PC-9 (cell line): Measurements from ENCODE around the gene SNX9. TPM values are rescaled to one million over a fixed set of nuclear protein-coding genes. Genes with fewer than 3 reads are reported as not detected.

Experiments used
- BruUV-seq: library from RNA; stranded (reverse); fragments of 400-500 nt; replicated peaks from 2 replicates; lab custom pipeline; 2021; lab: Mats Ljungman, UMichigan
- CTCF ChIA-PET: fragments of 300-600 bp; sonication (Branson Sonifier 250); formaldehyde crosslinking; loops from one replicate; lab custom pipeline; 2022; ENCODE audit warnings: antibody characterized with exemption; lab: Charles Lee
- POLR2A ChIA-PET: fragments of 300-600 bp; sonication (Branson Sonifier 250); formaldehyde crosslinking; loops from one replicate; lab custom pipeline; 2022; ENCODE audit warnings: antibody characterized with exemption; ENCODE audit not compliant: unreplicated experiment; lab: Charles Lee
- DNase-seq, 2 experiments: peaks; one replicate each; pipeline versions ENCODE4 v3.0.0 to v3.0.0-alpha.2; 2015 to 2022; ENCODE audit warnings: mixed read lengths in 1 of 2
- H2AFZ ChIP-seq: fragments of 200-600 bp; sonication (generic); 2 replicates; pipeline ENCODE4 v1.8.1; 2017; ENCODE audit warnings: antibody characterized with exemption
- H3F3A ChIP-seq: fragments of 200-600 bp; sonication (generic); 2 replicates; pipeline ENCODE4 v1.8.1; 2017; ENCODE audit warnings: antibody characterized with exemption, mild to moderate bottlenecking, low read depth; ENCODE audit not compliant: insufficient read depth
- H3K27ac ChIP-seq: fragments of 200-600 bp; sonication (generic); 2 replicates; pipeline ENCODE4 v1.6.1; 2016; ENCODE audit warnings: mixed run types
- H3K27me3 ChIP-seq: fragments of 200-600 bp; sonication (generic); 2 replicates; pipeline ENCODE4 v1.6.1; 2016; ENCODE audit warnings: low read depth, mixed run types; ENCODE audit not compliant: insufficient read depth
- H3K36me3 ChIP-seq: fragments of 200-600 bp; sonication (generic); 2 replicates; pipeline ENCODE4 v1.6.1; 2016; ENCODE audit warnings: low read depth, mixed run types
- H3K4me1 ChIP-seq: fragments of 200-600 bp; sonication (generic); replicated peaks from 2 replicates; pipeline ENCODE4 v1.6.1; 2016; ENCODE audit warnings: mixed run types; ENCODE audit not compliant: insufficient read depth
- H3K4me2 ChIP-seq: fragments of 200-600 bp; sonication (generic); 2 replicates; pipeline ENCODE4 v1.6.1; 2017; ENCODE audit warnings: mixed run types
- H3K4me3 ChIP-seq: fragments of 200-600 bp; sonication (generic); 2 replicates; pipeline ENCODE4 v1.6.1; 2016; ENCODE audit warnings: mixed run types
- H3K79me2 ChIP-seq: fragments of 200-600 bp; sonication (generic); 2 replicates; pipeline ENCODE4 v1.6.1; 2017; ENCODE audit warnings: low read depth, mixed run types
- H3K9me2 ChIP-seq: fragments of 200-600 bp; sonication (generic); 2 replicates; pipeline ENCODE4 v1.8.1; 2017; ENCODE audit warnings: mild to moderate bottlenecking; ENCODE audit not compliant: insufficient read depth
- H3K9me3 ChIP-seq: fragments of 200-600 bp; sonication (generic); 2 replicates; pipeline ENCODE4 v1.8.1; 2016; ENCODE audit warnings: low read depth; ENCODE audit not compliant: insufficient read depth
- H4K20me1 ChIP-seq: fragments of 200-600 bp; sonication (generic); 2 replicates; pipeline ENCODE4 v1.8.1; 2017; ENCODE audit not compliant: insufficient read depth
- CTCF ChIP-seq: fragments of 200-600 bp; sonication (generic); conservative IDR thresholded peaks from 2 replicates; pipeline ENCODE4 v1.6.1; 2017; ENCODE audit warnings: mixed run types, antibody characterized with exemption, mild to moderate bottlenecking, moderate library complexity
- EZH2 ChIP-seq: fragments of 200-600 bp; sonication (generic); IDR thresholded peaks from 2 replicates; pipeline ENCODE4 v1.8.0; 2017; ENCODE audit warnings: antibody characterized with exemption, low read depth
- intact Hi-C: fragments of 100-400 bp; cut with micrococcal nuclease; formaldehyde crosslinking; loops from one replicate; pipeline ENCODE4 v1.10.0; 2022; ENCODE audit not compliant: unreplicated experiment
- total RNA-seq: library from RNA; stranded (reverse); gene quantifications from 2 replicates; pipeline ENCODE4 v1.2.3, GENCODE V29; 2021

SNX9 gene
- total RNA-seq, 1 experiment from 2014 or later = 25.0 TPM

GRCh38 chr6:157887892-157888291, 64.8 kb downstream of the SNX9 start:
- CTCF ChIA-PET = no interaction called here
- Histone ChIP-seq H3K27ac (no peak overlapping the region), H3F3A (no peaks in the 10 kb centered on the region), H3K79me2 (no peaks in the 10 kb centered on the region), H3K36me3 (peaks cover 7% of the 10 kb centered on the region; the same call in 1 of the 2 replicates), H3K4me3 (no peak overlapping the region), H3K9me2 (no peaks in the 10 kb centered on the region), H3K4me1 (no peaks in the 10 kb centered on the region), H3K9me3 (no peaks in the 10 kb centered on the region), H3K27me3 (no peaks in the 10 kb centered on the region), H3K4me2 (no peak overlapping the region), H4K20me1 (no peaks in the 10 kb centered on the region), H2AFZ (no peak overlapping the region)
- intact Hi-C loops = no loop called here
- no peak for TF ChIP-seq CTCF
- TF ChIP-seq EZH2 = no peak
- DNase-seq = no peak
- POLR2A ChIA-PET = no interaction called here
- no TSS peak for BruUV-seq

DNA sequence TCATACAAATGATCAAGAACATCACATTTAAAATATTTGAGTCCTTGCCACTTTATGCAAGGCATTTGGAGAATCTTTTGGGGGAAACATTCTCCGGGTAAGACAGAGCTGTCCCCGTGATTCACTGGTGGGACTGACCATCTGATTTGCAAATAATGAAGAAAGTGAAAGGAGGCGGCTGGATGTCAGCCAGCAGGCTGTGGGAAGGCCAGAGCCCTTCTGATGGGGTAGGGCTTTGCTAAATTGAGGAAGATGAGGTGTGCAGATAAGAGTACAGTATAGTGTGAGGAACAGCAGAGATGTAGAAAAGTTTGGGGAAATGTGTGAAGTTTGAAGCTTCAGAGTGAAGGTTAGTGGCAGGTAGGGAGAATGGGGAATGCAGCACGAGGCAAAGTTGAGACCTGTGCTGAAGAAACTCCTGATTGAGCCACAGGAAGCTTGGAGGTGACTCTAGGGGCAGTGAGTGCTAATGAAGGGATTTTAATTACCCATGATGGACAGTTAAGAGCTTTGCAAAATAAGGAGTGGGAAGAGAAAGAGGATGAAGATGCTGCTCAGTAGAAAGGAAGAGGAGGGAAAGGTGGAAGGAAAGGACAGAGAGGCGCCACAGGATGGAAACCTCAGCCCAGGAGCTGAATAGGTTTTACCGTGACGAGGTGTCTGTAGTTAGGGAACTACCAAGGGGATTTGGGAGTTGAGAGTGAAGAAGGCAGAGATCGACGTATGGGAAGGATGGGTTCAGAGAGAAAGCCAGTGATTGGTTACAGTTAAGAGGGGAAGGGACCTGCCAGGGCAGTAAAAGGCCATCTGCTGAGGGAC, 68.7 kb downstream of the SNX9 start:
- H4K20me1 ChIP-seq = no peaks in the 10 kb centered on the region; the same call in 1 of the 2 replicates
- CTCF ChIA-PET = no interaction called here
- H2AFZ ChIP-seq = no peak overlapping the region
- POLR2A ChIA-PET = no interaction called here
- H3K27me3 ChIP-seq = no peaks in the 10 kb centered on the region
- H3K4me2 ChIP-seq = no peak overlapping the region
- TF ChIP-seq CTCF = no peak
- TF ChIP-seq EZH2 = no peak
- intact Hi-C loops = no loop called here
- H3K9me3 ChIP-seq = no peaks in the 10 kb centered on the region
- H3K9me2 ChIP-seq = no peaks in the 10 kb centered on the region
- DNase-seq = no peak
- no peaks in the 10 kb centered on the region for H3F3A ChIP-seq
- no peaks in the 10 kb centered on the region for H3K4me1 ChIP-seq
- H3K36me3 ChIP-seq = 0 out of 2 replicates have a peak, but pooled peaks cover 2% of the 10 kb centered on the region
- no peaks in the 10 kb centered on the region for H3K79me2 ChIP-seq
- no TSS peak for BruUV-seq
- no peak overlapping the region for H3K27ac ChIP-seq
- no peak overlapping the region for H3K4me3 ChIP-seq

DNA sequence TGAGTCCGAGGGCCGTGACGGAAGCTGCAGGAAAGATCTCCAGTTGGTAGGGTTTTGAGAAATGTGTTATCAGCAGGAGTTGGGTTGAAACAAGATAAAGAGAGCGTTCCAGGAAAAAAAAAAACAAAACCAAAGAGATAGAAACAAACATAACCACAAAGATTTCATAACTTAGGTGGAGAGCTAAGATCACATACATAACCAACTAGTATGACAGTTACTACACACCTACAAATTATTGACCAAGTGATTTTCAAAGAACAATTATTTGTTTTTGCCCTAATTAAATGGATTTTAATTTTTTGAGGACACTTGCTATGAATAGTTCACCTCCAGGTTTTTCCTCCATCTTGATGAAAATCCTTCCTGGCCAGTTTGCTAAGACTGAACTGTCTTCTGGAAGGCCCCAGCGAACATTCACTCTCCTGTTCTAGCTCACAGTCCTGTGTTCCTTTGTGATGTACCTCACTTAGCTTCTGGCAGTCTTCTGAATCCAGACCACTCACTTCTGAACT, 69.4 kb downstream of the SNX9 start:
- H3F3A ChIP-seq = no peaks in the 10 kb centered on the region
- ChIA-PET CTCF (no interaction called here), POLR2A (no interaction called here)
- no peaks in the 10 kb centered on the region; the same call in 1 of the 2 replicates for H4K20me1 ChIP-seq
- no peaks in the 10 kb centered on the region for H3K9me2 ChIP-seq
- no peak overlapping the region for H3K4me2 ChIP-seq
- no TSS peak for BruUV-seq
- no peak overlapping the region for H2AFZ ChIP-seq
- no peak for DNase-seq
- no peaks in the 10 kb centered on the region for H3K27me3 ChIP-seq
- intact Hi-C loops = no loop called here
- no peak overlapping the region for H3K4me3 ChIP-seq
- TF ChIP-seq CTCF = no peak
- TF ChIP-seq EZH2 = no peak
- 0 out of 2 replicates have a peak, but pooled peaks cover 2% of the 10 kb centered on the region for H3K36me3 ChIP-seq
- no peak overlapping the region for H3K27ac ChIP-seq
- H3K4me1 ChIP-seq = no peaks in the 10 kb centered on the region
- no peaks in the 10 kb centered on the region for H3K79me2 ChIP-seq
- H3K9me3 ChIP-seq = no peaks in the 10 kb centered on the region
